GM19351 (cell line): ENCODE results near the gene OSBP2.

ENCODE experiments used
- ATAC-seq: cut with Tn5 transposase; IDR thresholded peaks from one replicate; pipeline ENCODE4 v1.9.1; 2021; ENCODE audit warnings: mild to moderate bottlenecking, moderate library complexity; ENCODE audit not compliant: unreplicated experiment

Gene OSBP2

GRCh38 chr22:30876915-30877553 lies 182.4 kb downstream of the OSBP2 start:
- no peak for ATAC-seq

DNA sequence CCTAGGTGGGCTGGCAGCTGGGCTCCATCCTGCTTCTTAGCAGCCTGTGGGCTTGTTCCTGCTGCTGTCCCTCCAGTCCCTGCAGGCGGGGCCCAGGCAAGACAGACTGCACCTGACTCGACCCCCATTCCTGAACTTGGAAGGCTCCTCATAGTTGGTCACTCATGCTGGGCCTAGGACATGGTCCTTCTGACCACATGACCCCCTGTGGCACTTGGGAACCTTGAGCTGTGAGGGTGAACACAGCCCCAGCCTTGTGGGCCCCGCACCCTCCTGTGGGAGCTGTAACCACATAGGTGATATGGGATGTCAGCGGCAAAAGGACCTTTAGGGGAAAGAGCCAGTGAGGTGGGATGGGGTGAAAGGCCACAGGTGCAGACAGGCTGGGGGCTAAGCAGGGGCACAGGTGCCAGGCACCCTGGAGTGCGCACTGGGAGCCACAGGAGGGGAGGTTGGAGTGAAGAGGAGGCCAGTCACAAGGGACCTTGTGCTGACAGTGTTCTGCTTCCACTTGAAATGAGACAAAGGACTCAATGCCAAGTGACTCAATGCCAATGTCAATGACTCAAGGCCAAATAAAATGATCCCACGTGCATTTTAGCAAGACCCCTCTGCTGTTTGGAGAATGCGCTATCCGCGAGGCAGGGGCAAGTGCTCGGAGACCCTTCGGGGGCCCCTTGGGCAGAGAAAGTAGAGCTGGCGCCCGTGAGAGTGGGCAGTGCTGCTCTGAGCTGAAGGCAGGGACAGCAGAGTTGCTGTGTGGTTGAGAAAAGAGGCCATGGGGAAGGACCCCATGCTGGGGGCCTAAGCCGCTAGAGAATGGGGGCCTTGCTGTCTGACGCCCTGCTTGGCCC lies 183.2 kb downstream of the OSBP2 start:
- ATAC-seq, result no peak

DNA sequence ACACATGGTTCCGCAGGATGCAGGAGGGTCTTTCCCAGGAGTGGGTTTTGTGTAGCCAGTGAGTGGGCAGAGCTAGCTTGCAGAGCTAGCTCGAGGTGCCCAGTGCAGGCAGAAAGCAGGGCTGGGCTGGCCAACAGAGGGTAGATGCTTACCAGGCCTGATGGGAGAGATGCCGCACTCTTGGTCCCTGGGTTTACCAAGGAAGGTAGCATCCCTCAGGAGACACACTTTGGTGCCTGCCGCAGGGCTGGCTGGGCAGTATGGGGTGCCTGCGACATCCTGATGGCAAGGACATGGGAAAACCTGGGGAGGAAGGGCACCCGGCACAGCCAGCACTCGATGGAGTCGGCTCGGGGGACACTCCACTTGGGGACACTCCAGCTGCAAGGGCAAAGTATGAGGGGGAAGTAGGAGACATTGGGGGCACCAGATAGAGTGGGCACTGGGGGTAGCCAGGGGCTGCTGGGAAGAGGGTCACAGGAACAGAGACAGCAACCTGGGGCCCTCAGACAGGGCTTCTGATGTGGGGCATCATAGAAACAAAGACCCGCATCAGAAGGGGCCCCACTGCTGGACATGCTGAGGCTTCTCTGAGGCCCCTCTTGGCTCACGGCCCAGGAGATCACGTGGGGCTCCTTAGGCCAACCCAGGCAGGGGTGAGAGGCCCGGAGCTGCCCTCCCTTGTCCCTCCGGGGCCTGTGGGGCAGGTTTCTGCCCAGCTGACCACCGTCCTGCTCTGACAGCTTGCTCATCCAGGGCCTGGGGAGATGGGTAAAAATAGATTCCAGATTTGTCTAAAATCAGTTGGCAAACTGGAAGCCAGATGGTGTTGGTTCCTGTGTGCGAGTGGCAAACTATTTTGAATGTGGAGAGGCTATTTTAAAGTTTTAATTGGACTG lies 184.1 kb downstream of the OSBP2 start:
- ATAC-seq, result no peak

DNA sequence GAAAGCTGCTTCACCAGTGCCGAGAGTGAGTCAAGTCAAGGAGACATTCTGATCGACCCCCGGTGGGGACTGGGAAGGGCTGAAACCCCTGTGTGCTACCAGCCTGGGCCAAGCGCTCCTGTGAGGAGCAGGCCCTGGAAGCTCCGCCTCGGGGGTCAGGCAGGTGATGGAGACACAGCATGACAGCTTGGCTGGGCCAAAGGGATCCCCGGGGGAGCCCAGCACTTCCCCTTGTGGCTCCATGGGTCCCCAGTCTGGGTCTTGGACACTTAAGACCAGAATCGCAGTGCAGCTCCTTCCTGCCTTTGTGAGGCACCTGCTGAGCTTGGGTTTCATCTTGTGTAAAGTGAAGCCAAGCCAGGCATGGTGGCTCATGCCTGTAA lies 184.7 kb downstream of the OSBP2 start:
- ATAC-seq, result no peak

GRCh38 chr22:30880181-30880601 lies 185.5 kb downstream of the OSBP2 start:
- ATAC-seq, result no peak

DNA sequence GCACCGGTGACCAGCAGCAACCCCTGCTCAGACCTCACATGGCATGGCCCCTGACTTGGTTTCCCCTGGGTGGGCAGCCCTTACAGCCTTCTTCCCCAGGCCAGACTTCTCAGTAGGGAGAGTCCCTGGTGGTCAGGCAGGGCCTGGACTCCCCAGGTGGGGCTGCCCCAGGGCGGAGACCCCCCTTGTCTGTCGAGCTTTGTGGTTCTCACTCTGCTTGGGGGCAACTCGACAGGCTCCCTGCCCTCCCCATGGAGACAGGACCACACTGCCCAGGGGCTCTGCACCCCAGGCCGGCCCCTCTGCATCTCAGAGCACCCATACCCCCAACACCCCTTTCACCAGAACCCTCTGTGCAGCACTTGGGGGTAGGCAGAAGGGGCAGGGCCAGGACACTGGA lies 186.2 kb downstream of the OSBP2 start:
- ATAC-seq, result no peak

- no peak for ATAC-seq
These were observed 186.9 kb downstream of the OSBP2 start for GRCh38 chr22:30881361-30882183.

DNA sequence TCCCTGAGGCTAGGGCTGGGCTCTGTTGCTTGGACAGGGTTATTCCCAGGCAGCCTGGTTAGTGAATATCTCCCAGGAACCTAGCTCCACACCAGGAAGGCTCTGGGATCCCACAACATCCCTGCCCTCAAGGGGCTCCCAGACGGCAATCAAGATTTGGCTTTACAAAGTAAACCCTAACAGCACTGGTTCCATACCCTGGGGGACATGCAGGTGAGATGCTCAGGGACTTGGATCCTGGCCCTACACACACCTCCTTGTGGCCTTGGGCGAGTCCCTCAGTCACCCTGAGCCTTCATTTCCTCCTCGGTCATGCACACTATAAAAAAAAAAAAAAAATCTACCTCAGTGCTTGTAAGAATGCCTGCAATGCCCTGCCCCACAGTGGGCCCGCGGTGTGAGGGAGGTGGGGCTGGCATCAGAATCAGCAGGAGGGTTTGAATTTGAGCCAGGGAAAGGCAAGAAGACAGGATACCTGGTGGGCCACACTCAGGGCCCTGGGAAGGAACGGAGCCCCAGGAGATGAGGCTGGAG lies 187.6 kb downstream of the OSBP2 start:
- ATAC-seq, result no peak

DNA sequence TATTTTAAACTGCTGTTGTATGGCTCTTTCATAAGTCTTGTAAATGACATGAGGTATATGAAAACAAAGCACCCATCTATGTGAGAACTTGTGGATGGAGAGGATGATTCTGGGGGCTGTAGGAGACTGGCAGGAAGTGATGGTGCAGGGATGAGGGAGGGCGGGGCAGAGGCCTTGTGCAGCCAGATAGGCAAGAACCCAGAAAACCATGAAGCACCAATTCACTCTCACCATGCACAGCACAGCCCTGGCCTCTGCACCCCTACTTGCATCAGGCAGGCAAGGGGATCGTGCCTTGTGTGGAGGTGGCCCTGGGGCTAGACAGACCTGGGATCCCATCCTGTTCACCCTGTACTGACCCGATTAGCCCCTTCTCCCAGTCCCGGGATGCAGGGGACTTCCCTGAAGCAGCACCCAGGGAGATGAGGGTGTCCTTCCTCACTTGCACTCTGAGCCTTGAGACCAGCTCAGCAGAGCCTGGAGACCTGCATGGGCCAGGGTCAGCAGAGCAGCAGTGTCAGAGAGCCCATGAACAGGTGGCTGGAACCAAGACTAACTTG lies 188.4 kb downstream of the OSBP2 start:
- ATAC-seq, result no peak

DNA sequence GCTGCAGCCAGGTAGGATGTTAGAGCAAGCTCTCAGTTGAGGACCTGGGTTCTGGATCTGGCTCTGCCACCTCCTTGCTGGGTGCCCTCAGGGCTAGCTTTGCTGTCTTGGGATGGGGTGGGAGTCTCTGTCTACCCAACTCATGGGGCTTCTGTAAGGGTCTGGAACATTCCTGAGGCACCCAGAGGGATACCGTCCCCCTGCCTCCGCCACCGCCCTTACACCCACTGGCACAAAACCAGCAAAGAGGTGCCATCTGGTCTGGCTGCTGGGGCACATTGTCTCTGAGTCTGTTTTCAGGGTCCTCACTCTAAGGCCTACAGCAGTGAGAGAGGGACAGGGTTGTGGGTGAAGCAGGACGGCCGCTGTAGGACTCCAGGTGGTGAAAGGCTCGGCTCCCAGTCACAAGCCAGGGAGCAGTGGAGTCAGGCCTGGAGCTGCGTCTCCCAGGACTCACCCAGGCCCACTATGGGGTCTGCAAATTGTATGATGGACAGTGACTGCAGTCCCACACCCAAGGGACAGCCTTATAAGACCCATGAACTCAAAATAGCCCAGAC lies 189.0 kb downstream of the OSBP2 start:
- no peak for ATAC-seq

DNA sequence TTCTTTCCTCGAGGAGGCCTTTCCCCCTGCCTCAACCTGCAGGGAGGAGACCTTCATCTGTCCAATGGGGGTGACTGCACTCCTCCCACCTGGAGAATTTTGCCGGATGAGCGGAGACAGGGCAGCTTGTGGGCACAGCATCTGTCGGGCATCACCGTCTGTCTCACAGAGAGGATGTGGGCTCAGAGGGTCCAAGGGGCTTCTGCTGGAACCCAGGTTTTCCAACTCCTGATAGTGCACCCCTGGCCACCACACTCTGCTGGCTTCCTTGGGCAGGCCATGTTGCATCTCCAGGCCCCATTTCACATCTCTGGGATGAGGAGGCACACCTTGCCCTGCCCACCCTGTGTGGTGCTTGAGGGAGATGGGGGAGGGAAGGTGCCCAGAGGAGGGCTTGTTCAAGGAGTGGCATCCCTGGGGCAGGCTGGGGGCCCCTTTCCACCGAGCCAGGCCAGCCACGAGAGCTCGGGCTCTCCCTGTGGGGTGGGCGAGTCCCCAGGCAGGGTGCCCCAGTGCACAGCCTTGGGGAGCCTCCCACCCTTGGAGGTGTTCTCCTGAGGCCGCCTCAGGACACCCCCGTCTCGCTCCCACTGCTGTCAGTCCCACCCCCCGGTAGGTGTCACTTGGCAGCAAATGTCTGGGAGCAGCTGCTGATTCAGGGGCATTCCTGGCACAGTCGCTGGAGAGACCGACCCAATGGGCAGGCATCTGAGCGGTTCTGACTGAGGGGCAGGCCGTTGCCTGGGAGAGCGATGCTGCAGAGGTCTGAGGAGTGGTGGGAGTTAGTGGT lies 189.7 kb downstream of the OSBP2 start:
- ATAC-seq, result no peak

DNA sequence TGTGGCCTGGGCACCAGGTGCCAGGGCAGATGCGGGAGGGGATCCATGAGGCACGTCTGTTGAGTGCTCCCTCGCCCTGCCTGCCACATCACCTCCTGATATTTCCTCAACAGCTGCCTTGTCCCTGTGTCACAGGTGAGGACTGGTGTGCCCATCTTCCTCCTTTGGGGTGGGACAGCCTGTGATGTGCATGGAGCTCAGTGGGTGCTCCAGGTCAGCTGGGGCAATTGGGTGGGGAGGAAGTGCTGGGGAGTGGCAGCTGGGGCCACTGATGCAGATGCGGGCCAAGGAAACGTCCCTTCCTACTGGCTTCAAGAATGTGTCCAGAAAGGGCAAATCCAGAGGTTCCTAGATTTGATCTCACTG lies 190.3 kb downstream of the OSBP2 start:
- ATAC-seq, result no peak

GRCh38 chr22:30885591-30885990 lies 190.9 kb downstream of the OSBP2 start:
- ATAC-seq, result no peak

DNA sequence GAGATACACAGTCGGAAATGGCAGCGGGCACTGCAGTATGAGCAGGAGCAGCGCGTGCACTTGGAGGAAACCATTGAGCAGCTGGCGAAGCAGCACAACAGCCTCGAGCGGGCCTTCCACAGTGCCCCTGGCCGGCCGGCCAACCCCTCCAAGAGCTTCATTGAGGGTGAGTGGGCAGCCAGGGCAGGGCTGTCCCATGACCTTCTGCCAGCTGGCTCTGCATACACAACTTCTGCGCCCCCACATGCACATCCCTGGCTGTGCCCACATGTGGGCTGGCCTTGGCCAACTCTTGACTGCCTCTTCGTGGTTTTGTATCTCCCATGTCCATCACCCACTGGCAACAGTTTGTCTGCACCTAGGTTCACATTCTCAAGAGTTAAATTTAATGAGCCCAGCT lies 192.8 kb downstream of the OSBP2 start:
- no peak for ATAC-seq

DNA sequence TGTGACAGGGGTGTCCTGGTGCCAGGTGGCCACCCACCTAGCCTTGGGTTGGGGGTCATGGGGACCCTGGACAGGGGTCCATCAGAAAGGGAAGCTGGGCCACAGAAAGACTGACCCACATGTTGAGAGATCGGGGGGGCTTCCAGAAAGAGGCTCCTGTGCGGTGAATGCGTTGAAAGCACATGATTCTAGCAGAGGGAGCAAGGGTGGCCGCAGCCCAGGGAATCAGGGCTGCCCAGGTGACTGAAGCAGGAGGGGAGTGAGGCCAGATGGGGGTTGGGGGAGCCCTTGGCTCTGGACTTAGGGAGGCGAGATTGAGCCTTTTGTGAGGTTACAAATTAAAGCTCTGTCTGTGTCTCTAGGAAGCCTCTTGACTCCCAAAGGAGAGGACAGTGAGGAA lies 193.2 kb downstream of the OSBP2 start:
- ATAC-seq, result no peak

DNA sequence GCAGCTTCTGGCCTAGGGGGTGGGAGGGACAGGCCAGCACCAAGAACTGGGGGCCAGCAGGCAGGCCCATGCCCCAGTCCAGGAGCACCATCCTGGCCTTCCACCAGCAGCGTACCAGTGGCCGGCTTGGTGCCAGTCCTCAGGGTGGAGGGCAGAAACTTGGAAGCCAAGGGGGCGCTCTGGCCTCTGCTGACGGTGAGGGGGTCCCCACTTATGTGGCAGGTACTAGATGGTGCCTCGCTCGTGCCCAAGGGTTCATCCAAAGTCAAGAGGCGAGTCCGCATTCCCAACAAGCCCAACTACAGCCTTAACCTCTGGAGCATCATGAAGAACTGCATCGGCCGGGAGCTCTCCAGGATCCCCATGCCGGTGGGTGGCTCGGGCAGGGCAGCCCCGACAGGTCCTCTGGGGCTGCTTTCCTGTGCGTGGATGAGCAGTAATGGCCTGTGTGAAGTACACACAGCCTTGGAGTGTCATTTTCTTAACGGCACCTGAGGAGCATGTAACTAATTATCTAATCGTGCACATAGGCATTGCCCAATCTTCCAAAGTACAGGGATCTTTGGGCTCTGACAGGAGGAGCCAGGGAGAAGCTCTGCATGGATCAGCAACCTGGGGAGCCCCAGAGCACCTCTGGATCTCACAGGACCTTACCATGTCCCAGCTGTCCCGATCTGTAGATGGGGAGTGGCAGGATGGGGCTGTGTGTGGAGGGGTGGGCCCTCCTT lies 194.8 kb downstream of the OSBP2 start:
- ATAC-seq, result no peak

DNA sequence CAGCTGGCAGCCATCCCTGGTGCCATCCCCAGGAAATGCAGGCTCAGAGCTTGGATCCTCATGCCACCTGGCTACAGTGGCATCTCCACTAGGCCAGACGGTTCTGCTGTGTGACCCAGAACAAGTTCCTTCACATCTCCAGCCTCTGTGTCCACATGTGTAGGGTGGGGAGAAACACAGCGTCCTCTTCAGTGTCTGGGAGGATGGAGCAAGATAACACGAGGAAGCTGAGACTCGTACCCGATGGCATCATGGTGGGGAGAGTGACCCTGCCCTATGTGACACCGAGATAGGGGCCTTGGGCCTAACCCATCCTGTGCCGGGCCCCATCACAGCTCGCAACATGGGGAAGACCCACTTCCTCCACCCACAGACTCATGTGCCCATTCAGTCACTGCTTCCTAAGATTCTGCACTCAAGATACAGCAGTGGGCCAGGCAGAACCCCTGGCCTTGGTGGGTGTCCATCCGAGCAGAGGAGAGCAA lies 195.4 kb downstream of the OSBP2 start:
- ATAC-seq, result no peak
